Measurements from ENCODE around the gene CASZ1.

CASZ1 gene

DNA sequence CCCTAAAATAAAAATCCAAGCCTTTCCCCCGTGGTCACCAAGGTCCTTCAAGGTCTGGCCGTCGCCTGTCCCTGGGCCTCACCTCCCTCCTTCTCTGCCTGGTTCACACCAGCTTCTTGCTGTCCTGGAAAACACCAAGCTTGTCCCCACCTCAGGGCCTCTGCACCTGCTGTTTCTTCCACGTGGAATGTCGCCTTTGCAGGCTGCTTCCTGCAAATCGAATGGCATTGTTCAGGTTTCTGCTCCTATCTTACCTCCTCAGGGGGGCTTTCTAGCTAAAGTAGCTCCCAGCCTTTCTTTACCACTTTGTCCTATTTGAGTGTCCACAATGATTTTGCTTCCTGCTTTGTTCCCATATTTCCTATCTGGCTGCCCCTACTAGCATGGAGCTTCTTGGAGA is 3.3 kb upstream of the CASZ1 start:
- DNase-seq = no peak

DNA sequence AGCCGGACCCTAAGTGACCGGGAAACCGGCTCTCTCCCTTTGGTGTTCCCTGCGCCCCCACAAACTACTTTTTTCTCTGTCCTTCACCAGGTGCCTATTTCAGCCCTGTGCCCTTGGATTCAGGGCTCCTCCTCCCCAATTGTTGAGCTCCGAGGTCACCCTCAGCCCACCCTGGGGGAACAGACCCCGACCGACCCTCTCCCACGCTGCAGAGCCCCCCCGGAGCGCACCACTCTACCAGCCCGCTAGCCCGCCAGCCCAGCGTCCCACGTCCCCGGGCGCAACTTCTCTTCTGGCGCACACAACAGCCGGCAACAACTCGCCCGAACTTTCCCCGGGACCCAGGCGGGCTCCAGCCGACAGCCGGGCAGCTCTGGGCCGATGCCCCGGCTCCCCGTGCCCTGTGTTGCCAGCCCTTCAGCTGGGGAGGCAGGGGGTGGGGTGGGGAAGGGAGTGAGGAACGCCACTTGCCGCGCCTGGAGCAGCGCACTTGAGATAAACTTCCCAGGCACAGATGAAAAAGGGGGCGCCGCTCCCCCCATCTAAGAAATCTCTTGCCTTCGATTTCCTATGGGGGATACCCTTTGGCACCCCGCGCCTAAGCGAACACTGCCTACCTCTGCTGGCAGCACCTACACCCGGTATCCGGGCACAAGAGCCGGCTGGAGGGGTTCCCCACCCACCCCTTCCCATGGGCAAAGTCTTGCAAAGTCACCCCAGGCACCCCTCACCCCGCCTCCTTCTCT is 997 bp downstream of the CASZ1 start:
- DNase-seq = no peak

DNA sequence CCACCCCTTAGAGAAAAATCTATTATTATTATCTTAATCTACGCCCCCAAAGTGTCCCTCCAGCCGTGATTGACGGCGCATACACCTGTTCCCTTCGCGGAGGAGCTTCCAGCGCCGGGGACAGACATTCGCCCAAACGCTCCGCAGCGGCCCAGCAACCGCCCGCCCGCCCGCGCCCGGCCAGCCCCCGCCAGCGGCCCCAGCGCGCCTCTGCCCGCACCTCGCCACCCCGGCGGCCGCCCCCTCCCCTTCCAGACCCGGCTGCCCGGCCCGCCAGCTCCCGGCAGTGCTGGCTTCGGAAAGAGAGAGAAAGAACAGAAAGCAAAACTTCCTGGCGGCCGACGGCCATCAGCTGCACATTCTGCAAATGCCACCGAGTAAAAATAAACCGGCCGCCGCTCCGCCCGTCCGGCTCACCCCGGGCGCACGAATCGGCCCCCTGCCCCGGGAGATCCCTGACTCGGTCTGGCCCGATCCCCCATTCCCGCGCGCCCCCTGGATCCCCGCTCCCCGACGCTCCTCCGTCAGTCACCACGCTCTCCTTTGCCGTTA is 1.6 kb downstream of the CASZ1 start:
- DNase-seq = no peak

DNA sequence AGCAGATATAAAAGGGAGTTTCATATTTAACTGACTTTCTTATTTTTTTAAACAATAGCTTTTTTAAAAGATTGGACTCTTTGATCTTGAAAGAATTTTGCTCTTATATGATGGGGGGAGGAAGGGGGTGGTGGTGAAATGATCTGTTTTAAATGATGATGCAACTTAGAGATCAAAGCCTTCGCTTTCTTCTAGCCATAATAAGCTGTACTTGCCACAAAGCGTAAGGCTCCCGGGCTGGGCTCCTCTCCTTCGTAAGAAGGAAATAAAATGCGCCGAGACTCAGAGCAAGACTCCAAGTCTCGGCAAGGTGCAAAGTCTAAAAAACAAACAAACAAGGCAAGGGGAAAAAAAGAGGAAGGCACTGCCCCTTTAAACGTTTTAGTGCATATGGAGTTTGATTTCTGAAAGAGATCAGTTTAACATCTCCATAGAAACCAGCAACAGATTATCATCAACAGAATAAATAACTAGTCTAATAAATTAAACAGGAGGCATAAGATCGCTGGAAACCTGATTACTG is 3.3 kb downstream of the CASZ1 start:
- DNase-seq = no peak

DNA sequence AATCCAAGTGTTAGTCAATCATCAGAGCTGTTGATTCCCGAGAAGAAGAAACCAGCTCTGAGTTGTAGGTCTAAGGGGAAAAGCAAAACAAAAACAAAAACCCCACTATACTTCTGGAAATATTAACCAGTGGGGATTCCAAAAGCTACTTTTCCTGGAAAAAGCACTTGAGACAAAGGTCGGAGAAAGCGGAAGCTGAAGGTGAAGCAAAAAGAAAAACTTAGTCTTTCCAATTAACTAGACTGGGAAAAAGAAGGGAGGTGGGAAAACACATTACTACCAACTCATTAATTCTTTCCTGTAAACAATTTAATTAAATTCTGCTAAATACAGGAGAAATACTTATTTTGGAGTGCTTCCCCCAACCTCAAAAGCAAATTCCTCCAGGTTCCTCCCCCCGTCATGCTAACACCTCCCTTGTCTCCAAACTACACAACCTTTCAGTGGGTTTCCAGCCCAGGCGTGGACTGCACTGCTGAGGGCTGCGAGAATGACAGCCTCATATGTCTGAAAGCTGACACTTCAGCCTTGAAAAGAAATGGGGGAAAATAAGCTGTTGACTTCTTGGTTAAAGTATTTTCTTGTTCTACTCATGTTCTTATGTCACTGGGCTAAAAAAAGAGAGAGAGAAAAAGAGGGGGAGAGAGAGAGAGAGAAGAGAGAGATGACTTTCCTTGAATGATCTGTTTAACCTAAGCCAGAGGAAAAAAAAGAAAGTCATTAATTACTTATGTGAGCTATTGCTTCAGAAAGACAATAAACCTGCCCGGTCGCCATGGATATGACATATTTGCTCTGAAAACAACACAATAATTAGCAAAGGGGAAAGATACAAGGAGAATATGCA is 5.1 kb downstream of the CASZ1 start:
- no peak for DNase-seq

DNA sequence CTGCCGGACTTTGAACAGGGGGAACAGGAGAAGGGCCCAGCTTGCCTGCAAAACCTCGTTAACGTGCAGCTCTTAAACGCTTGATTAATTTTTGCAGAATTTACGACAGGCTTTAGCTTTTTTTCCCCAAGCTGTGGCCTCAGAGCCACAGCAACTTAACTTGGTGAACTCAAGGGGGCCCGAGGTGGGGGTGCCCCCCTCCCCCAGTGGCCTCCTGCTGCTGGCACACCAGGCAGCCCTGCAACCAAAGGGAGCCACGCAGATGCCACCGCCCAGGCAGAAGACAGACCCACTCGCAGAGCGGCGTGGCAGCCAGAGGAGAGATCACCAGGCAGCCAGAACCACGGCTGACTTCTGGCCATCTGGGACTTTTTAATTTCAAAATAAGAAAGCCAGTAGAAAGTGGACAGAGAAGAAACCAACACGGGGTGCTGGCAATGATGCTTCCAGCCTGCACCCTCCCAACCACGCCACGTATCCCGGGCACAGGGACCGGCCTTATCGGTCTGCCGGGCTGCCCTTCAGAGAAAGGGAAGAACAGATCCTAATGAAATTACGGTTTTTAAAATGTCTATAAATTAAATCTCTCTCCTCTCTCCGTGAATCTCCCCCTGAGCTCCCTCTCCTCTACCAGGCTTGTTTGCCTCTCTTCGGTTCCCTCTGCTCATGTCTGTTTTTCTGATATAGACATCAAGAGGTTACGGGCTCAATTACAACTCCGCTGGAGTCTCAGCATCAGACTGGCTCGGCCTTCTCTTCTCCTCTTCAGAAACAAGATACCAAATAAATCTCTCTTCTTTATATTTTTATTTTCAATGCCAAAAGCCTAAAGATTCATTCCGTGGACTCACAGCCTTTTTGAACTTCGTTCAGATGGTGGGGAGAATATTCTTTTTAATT is 6.4 kb downstream of the CASZ1 start:
- no peak for DNase-seq

DNA sequence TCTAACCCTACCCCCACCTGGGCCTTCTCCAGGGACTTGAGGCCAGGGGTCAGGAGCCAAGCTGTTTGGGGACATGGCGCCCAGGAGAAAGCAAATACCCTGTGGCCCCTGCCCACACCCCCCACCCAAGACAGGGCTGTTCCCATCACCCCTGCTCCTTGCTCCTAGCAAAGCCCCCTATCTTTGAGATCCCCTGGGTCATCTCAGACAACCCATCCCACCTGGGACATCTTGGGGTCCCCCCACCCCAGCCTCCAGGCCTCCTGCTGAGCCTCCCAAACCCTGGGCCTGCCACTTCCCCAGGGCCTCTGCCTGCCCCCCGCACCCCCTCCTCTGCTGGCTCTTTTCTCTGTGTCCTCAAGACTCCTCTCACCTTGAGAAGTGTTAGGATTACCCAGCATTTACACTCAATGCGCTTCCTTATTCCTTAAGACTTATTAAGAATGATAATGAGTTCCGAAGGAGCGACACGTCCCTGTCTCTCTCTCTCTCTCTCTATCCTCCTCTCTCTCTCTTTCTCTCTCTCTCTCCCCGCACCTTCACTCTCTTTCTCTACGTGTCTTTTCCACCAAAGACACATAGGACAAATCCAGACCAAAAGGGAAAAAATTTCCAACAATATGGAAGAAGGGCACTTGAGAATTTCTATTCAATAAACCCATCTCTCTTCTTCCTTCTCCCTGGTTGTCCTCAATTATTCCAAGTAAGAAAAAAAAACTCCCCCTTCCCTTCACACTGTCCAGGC is 7.2 kb downstream of the CASZ1 start:
- DNase-seq = no peak

DNA sequence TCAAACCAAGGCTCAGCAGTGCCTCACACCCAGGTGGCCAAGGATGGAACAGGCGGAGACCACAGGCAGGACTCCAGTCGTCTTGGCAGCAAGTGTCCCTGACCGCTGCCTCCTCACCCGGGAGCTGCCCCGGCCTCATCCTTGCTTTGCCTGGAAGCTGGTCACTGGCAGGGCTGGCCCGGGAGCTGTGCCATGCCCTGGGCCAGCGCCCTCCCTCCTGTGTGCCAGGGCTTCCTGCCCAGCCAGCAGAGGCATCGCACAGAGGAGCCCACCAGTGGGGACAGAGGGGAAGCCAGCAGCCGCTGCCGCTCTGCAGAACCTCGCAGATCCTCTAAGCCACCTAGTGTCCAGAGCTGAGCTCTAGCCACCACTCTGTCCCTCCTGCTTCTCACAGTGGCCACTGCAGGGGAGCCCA is 7.8 kb downstream of the CASZ1 start:
- peak in 46 of 56 donors; percentile 7 to 82 (median 52) for DNase-seq

DNA sequence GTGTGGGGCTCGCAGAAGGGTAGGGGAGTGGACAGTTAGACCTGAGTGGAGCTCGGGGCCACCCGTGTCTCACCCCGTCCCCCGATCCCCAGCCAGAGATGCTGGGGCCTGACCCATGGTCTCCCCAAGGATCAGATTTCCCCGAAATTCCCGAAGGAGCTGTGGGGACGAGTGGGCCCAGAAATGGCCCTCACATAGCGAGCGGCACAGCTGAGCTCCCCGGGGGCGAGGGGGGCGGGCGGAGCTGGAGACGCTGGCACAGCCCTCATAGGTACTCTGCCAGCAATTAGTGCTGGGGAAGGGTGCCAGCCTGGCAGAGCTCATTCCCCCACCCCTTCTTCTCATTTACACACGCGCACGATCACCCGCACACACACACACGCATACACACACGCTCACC is 9.2 kb downstream of the CASZ1 start:
- peak in 1 of 56 donors; percentile 17 for DNase-seq

DNA sequence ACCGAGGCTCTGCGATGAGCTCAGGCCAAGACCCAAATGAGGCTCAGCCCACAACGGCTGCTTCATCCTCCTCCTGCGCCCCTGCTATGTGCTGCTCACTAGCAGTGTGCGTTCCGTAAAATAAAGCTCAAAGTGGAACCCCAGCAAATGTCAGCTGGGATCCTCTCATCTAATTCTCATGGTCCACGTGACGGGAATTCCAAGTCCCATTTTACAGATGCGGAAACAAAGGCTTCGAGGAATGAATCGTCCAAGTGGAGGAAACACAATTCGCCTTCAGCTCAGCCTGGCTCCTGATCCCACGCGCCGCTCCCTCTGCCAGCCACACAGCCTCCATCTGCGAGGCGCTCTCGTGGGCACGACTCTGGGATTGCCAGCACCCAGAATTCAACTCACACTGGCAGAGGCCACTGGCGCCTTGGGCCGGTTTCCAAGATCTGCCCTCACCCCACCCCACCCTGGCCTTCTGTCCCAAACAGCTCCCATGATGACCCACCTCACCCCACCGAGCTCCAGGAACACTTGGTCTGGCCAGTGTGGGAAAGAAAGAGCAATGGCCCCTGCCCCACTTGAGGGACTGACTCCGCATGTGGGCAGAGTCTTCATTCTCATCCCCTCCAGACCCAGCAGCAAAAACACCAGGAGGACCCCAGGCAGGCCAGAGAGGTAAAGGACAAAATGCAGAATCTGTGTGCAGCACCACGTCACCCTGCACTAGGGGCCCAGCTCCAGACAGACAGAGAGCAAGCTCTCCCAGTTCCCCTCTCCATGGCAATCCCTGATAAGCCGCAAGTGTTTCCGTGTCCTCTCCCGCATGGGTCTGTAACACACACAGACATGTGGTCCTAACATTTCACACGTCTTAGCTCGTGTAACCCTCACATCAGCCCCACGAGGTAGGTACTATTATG is 10.5 kb downstream of the CASZ1 start:
- no peak for DNase-seq

DNA sequence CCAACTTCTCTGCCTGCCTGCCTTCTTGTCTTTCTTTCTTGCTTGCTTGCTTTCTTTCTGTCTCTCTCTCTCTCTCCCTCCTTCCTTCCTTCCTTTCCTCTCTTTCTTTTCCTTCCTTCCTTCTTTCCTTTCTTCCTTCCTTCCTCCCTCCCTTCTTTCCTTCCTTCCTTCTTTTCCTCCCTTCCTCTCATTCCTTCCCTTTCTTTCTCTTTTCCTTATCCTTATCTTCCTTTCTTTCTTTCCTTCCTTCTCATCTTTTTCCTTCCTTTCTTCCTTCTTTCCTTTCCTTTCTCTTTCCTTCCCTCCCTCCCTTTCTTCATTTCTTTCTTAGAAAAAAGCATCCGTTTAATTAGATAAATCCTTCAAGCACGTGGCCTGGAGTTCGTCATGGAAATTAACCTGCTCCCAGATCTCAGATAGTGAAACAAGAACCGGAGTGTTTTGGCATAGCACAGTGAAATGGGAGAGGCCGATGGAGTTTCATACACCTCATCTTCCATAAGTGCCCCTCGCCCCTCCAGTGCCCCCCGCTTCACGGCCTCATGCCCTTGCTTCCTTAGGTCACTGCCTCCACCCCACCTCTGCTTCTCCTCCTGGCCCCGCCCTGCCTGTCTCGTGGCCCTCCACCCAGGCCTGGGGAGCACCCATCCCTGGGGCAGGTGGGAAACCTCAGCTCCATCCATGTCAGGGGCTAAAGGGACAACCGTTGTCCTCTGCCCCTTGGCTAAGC is 11.3 kb downstream of the CASZ1 start:
- no peak for DNase-seq

DNA sequence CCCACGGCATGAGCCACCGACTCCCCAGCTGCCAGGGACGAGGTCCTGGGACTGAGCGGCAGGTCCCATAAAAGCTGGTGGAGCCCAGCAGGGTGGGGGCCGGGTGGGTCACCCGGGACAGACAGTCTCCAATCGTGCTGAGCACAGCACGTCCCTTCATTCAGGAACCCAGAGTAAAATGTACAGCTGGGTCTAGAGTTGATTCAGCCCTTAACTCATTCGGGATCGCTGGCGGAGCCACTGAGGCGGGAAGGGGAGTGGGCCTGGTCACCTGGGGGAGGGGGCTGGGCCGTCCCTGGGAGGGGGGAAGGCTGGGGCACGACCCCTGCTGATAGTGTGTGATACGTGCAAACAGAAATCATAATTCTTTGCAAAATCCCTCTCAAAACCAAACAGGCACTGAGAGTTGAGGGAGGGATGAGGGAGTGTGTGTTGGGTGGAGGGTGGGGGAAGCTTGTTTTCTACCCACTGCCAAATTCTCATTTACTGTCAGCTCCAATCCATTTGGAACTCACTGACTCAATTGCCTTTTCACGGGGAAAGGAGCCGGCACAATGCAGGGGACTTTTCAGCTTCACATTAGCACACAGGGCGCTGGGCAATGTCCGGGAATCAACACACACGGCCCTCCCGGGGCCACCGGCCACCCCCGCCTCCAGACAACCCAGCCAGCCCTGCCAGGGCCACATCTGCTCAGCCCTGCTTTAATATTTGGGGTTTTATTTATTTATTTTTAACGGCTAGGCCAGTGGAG is 13.8 kb downstream of the CASZ1 start:
- peak in 16 of 56 donors; percentile 3 to 50 (median 23) for DNase-seq

DNA sequence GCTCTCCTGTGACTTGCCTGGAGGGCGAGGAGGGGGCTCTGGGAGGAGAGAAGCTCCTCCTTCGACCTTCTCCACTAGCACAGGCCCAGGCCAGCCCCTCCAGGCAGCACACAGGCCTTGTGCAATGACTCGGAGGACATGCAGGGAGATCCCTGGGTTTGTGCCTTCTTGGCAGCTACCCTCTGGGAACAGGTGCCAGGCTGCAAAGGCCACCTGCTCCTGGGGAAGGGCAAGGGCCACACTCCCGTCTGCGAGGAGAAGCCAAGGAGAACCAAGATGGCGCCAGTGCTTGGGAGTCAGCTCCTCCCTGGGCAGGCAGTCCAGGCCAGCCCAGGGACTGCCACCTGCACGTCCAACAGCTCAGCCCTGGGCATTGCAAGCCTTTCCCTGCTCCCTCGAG is 15.3 kb downstream of the CASZ1 start:
- DNase-seq = no peak

DNA sequence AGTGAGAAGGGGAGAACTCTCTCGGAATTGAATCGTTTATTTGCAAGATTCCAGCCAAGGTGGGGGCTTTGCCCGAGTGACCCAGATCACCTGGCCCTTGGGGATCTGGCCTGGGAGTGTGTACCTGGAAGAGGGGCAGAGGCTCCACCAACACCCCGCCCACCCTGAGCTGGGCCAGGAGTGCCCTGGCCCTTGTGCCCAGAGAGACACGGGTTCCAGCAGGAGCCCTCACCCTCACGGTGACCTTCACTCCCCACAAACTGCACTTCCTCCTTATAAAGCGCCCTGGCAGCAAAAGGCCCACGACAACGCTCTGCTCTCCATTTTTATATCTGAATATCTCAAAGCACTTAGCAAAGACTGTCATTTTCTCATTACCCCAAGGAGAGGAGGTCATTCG is 16.6 kb downstream of the CASZ1 start:
- no peak for DNase-seq

DNA sequence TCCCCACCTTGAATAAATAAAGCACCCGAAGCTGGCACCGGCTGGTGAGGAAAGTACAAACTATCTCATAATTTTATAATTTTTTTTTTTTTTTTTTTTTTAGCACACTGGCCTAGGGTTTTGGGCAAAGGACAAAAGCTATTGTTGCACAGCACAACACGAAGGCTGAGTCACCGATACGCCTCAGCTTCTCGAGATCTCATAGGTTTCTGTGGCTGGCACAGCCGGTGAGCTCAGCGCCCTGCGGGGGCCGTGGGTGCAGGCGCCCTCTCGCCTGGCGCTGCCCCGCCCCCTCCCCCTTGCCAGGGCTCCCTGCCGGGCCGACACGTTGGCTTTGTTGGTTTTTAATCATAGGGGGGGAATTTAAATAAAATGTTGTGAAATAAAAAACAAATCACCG is 17.2 kb downstream of the CASZ1 start:
- peak in 2 of 56 donors; percentile 8 to 11 for DNase-seq

DNA sequence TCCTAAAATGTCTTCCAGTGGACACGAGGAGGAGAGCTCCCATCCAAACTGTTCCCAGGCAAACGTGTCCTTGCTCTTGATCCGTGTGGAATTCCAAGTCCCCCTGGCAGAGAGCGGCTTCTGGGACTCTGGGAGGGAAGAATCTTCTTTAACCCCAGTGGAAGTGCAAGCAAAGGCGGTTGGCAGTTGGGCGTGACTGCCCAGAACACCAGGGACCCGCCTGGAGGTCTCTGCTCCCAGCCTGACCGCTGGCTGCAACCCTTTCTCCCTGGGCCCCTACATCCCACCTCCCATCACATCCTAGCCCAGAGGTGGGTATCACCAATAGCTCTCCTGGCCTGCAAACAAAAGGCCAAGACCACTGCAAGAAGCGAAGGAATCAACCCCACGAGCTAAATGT is 17.8 kb downstream of the CASZ1 start:
- DNase-seq = no peak

DNA sequence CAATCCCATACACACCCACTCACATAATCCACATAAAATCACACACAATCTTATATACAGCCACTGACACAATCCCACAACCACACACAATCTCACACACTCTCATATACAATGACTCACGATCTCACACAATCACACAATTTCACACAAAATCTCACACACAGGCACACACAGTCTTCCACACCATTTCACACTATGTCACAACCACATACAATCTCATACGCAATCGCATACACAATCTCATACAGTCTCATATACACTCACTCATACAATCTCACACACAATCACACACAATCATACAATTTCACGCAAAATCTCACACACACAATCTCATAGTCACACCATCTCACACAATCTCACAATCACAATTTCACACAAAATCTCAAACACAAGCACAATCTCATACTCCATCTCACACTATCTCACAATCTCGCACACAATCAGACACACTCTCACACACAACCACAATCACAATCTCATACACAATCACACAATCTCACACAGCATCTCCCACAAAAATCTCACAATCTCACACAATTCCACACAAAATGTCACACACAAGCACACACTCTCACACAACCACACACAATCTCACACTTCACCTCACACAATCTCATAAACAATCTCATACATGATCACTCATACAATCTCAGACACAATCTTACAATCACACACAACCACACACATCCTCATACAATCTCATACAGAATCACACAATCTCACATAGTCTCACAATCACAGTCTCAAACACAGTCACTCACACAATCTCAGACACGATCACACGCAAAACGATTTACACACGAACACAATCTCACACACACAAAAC is 18.5 kb downstream of the CASZ1 start:
- DNase-seq = no peak
